SK-N-SH (cell line): ENCODE data around the gene ZBTB43. TPM values are rescaled to one million over a fixed set of nuclear protein-coding genes. Genes with fewer than 3 reads are reported as not detected.

Source experiments
- CTCF ChIA-PET: fragments of 300-600, 350-600 bp; formaldehyde crosslinking; extraction: SDS; loops from one replicate; lab custom pipeline; 2021; lab: Yijun Ruan, JAX
- POLR2A ChIA-PET: fragments of 350-600 bp; sonication (Branson Sonifier 250); formaldehyde crosslinking; extraction: SDS; loops from one replicate; lab custom pipeline; 2020; ENCODE audit warnings: antibody characterized with exemption, inconsistent platforms; lab: Yijun Ruan, JAX
- DNase-seq: peaks from one replicate; pipeline ENCODE4 v3.0.0; 2012
- H2AFZ ChIP-seq: fragments of 200-600 bp; sonication (generic); 2 replicates; pipeline ENCODE4 v1.8.1; 2016; ENCODE audit warnings: antibody characterized with exemption, mild to moderate bottlenecking, low read depth
- H3F3A ChIP-seq: fragments of 200-600 bp; sonication (generic); replicated peaks from 2 replicates; pipeline ENCODE3; 2016; ENCODE audit warnings: antibody characterized with exemption, mild to moderate bottlenecking; ENCODE audit not compliant: insufficient read depth
- H3K27ac ChIP-seq, 2 experiments: fragments of 200-500 bp in 1 of 2; fragments of 200-600 bp in 1 of 2; sonication (Bioruptor generic) in 1 of 2; sonication (generic), shearing (Covaris generic) in 1 of 2; 2 replicates each; pipeline versions ENCODE4 v1.5.1 to v1.6.1; 2014 to 2016; ENCODE audit warnings: low read depth in 2 of 2, inconsistent platforms in 1 of 2, low read length in 1 of 2, mild to moderate bottlenecking in 1 of 2, mixed read lengths in 1 of 2
- H3K27me3 ChIP-seq: fragments of 200-600 bp; sonication (generic), shearing (Covaris generic); 2 replicates; pipeline ENCODE4 v1.6.1; 2016; ENCODE audit warnings: mixed run types; ENCODE audit not compliant: insufficient read depth
- H3K36me3 ChIP-seq, 2 experiments: fragments of 200-500 bp in 1 of 2; fragments of 200-600 bp in 1 of 2; sonication (Bioruptor generic) in 1 of 2; sonication (generic) in 1 of 2; replicated peaks in 1 of 2; 2 replicates each; pipeline versions ENCODE3 to v1.5.1; 2014 to 2016; ENCODE audit warnings: low read length in 1 of 2, mild to moderate bottlenecking in 1 of 2; ENCODE audit not compliant: insufficient read depth in 2 of 2, control insufficient read depth in 1 of 2
- H3K4me1 ChIP-seq, 2 experiments: fragments of 200-500 bp in 1 of 2; fragments of 200-600 bp in 1 of 2; sonication (Bioruptor generic) in 1 of 2; sonication (generic), shearing (Covaris generic) in 1 of 2; 2 replicates each; pipeline versions ENCODE4 v1.5.1 to v1.6.1; 2014 to 2016; ENCODE audit warnings: low read depth in 1 of 2, low read length in 1 of 2, mixed run types in 1 of 2; ENCODE audit not compliant: insufficient read depth in 2 of 2, control insufficient read depth in 1 of 2
- H3K4me2 ChIP-seq: fragments of 200-600 bp; sonication (generic), shearing (Covaris generic); 2 replicates; pipeline ENCODE4 v1.6.1; 2017; ENCODE audit warnings: mixed run types
- H3K4me3 ChIP-seq, 2 experiments: fragments of 200-500 bp in 1 of 2; fragments of 200-600 bp in 1 of 2; sonication (Bioruptor generic) in 1 of 2; sonication (generic), shearing (Covaris generic) in 1 of 2; 2 replicates each; pipeline versions ENCODE4 v1.5.1 to v1.8.1; 2014 to 2016; ENCODE audit warnings: low read depth in 2 of 2, inconsistent platforms in 1 of 2, low read length in 1 of 2, mild to moderate bottlenecking in 1 of 2, mixed read lengths in 1 of 2, moderate library complexity in 1 of 2
- H3K79me2 ChIP-seq: fragments of 200-600 bp; sonication (generic); 2 replicates; pipeline ENCODE4 v1.8.1; 2017; ENCODE audit warnings: mild to moderate bottlenecking; ENCODE audit not compliant: insufficient read depth
- H3K9ac ChIP-seq: fragments of 200-600 bp; sonication (generic); 2 replicates; pipeline ENCODE4 v1.6.1; 2017; ENCODE audit warnings: mixed run types
- H3K9me2 ChIP-seq: fragments of 200-600 bp; sonication (generic); 2 replicates; pipeline ENCODE4 v1.6.1; 2017; ENCODE audit warnings: mixed run types
- H3K9me3 ChIP-seq: fragments of 200-600 bp; sonication (generic); 2 replicates; pipeline ENCODE4 v1.6.1; 2017; ENCODE audit warnings: mixed run types, mild to moderate bottlenecking, moderate library complexity
- H4K20me1 ChIP-seq: fragments of 200-600 bp; sonication (generic); 2 replicates; pipeline ENCODE4 v1.6.1; 2017; ENCODE audit warnings: mild to moderate bottlenecking, mixed run types; ENCODE audit not compliant: insufficient read depth
- CHD2 ChIP-seq: fragments of 150-350 bp; IDR thresholded peaks from 2 replicates; pipeline ENCODE4 v1.6.1; 2018; ENCODE audit warnings: low read length; ENCODE audit not compliant: partially characterized antibody
- CTCF ChIP-seq: fragments of 200-600 bp; sonication (generic); IDR thresholded peaks from 2 replicates; pipeline ENCODE4 v1.6.1; 2017; ENCODE audit warnings: antibody characterized with exemption, mild to moderate bottlenecking, moderate library complexity
- EZH2phosphoT487 ChIP-seq: fragments of 200-600 bp; sonication (generic); IDR thresholded peaks from 2 replicates; pipeline ENCODE4 v1.6.1; 2017; ENCODE audit warnings: low read depth, mixed run types, mild to moderate bottlenecking, antibody characterized with exemption, moderate library complexity, borderline replicate concordance
- FOSL2 ChIP-seq: IDR thresholded peaks from 2 replicates; pipeline ENCODE4 v1.4.0; 2012; ENCODE audit warnings: low read depth, mild to moderate bottlenecking, moderate library complexity, borderline replicate concordance
- GABPA ChIP-seq: IDR thresholded peaks from 2 replicates; pipeline ENCODE4 v1.4.0; 2012; ENCODE audit warnings: low read depth, mild to moderate bottlenecking
- GATA2 ChIP-seq: sonication (generic); formaldehyde crosslinking; IDR thresholded peaks from 2 replicates; pipeline ENCODE4 v1.5.0; 2020; ENCODE audit warnings: mild to moderate bottlenecking, missing genetic modification reagents
- MEF2A ChIP-seq: IDR thresholded peaks from 2 replicates; pipeline ENCODE4 v1.4.0; 2012; ENCODE audit warnings: low read depth, borderline replicate concordance
- PBX3 ChIP-seq: IDR thresholded peaks from 2 replicates; pipeline ENCODE4; 2012
- POLR2AphosphoS5 ChIP-seq: IDR thresholded peaks from 2 replicates; pipeline ENCODE4 v1.6.1; 2012; ENCODE audit warnings: low read depth, low read length
- SIN3A ChIP-seq: IDR thresholded peaks from 2 replicates; pipeline ENCODE4 v1.6.1; 2012; ENCODE audit warnings: low read depth, mild to moderate bottlenecking, low read length, moderate library complexity, borderline replicate concordance
- TEAD4 ChIP-seq: IDR thresholded peaks from 2 replicates; pipeline ENCODE4 v1.4.0; 2012; ENCODE audit warnings: mild to moderate bottlenecking, borderline replicate concordance; ENCODE audit not compliant: insufficient read depth
- ZBTB33 ChIP-seq: IDR thresholded peaks from 2 replicates; pipeline ENCODE4 v1.4.0; 2012; ENCODE audit warnings: low read depth, borderline replicate concordance
- WGBS: methylation state at CpG from one replicate; pipeline ENCODE4 v1.1.6; 2017; ENCODE audit warnings: low lambda C conversion rate; 5-methylcytosine and 5-hydroxymethylcytosine counted together
- polyA plus RNA-seq, 3 experiments: library from polyadenylated mRNA; depleted of rRNA; stranded (reverse); fragments of >200 nt; gene quantifications; 2 replicates each; pipeline ENCODE4 v1.2.3, GENCODE V29; 2012
- TF ChIP-seq, protein P1 (sequence below): fragments of 150-350 bp; IDR thresholded peaks from 2 replicates; pipeline ENCODE4 v1.6.1; 2017; ENCODE audit warnings: antibody characterized with exemption, low read length, low read depth, borderline replicate concordance
- TF ChIP-seq, protein P2 (sequence below): IDR thresholded peaks from 2 replicates; pipeline ENCODE4 v1.6.1; 2012; ENCODE audit warnings: mild to moderate bottlenecking, low read depth, low read length, moderate library complexity
- TF ChIP-seq, protein P3 (sequence below): fragments of 150-350 bp; IDR thresholded peaks from 2 replicates; pipeline ENCODE4 v1.6.1; 2016; ENCODE audit warnings: mild to moderate bottlenecking, low read depth, low read length

ZBTB43 gene
- polyA plus RNA-seq, 1 of the 3 experiments (the other 2 are of a cell fraction): 3.5 TPM

DNA sequence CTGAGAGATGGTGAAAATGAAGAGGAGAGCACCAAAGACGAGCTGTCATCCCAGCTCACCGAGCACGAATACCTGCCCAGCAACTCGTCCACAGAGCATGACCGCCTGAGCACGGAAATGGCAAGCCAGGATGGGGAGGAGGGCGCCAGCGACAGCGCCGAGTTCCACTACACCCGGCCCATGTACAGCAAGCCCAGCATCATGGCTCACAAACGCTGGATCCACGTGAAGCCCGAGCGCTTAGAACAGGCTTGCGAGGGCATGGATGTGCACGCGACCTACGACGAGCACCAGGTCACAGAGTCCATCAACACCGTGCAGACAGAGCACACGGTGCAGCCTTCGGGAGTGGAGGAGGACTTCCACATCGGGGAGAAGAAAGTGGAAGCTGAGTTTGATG, 28.2 kb downstream of the ZBTB43 start:
- WGBS: 96% methylated on average over 24 of the region's 24 CpGs

GRCh38 chr9:126833710-126834345, 29.0 kb downstream of the ZBTB43 start:
- peaks cover 38% of the 10 kb centered on the region for H4K20me1 ChIP-seq
- TF ChIP-seq SIN3A (no peak), PBX3 (no peak), TEAD4 (no peak), GATA2 (CRISPR knock-in tag) (no peak), CTCF (no peak), FOSL2 (no peak), MEF2A (no peak), ZBTB33 (no peak), EZH2phosphoT487 (no peak), POLR2AphosphoS5 (no peak)
- TF ChIP-seq, protein P1, sequence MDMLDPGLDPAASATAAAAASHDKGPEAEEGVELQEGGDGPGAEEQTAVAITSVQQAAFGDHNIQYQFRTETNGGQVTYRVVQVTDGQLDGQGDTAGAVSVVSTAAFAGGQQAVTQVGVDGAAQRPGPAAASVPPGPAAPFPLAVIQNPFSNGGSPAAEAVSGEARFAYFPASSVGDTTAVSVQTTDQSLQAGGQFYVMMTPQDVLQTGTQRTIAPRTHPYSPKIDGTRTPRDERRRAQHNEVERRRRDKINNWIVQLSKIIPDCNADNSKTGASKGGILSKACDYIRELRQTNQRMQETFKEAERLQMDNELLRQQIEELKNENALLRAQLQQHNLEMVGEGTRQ: no peak
- TF ChIP-seq, protein P2, sequence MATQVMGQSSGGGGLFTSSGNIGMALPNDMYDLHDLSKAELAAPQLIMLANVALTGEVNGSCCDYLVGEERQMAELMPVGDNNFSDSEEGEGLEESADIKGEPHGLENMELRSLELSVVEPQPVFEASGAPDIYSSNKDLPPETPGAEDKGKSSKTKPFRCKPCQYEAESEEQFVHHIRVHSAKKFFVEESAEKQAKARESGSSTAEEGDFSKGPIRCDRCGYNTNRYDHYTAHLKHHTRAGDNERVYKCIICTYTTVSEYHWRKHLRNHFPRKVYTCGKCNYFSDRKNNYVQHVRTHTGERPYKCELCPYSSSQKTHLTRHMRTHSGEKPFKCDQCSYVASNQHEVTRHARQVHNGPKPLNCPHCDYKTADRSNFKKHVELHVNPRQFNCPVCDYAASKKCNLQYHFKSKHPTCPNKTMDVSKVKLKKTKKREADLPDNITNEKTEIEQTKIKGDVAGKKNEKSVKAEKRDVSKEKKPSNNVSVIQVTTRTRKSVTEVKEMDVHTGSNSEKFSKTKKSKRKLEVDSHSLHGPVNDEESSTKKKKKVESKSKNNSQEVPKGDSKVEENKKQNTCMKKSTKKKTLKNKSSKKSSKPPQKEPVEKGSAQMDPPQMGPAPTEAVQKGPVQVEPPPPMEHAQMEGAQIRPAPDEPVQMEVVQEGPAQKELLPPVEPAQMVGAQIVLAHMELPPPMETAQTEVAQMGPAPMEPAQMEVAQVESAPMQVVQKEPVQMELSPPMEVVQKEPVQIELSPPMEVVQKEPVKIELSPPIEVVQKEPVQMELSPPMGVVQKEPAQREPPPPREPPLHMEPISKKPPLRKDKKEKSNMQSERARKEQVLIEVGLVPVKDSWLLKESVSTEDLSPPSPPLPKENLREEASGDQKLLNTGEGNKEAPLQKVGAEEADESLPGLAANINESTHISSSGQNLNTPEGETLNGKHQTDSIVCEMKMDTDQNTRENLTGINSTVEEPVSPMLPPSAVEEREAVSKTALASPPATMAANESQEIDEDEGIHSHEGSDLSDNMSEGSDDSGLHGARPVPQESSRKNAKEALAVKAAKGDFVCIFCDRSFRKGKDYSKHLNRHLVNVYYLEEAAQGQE: no peak
- TF ChIP-seq, protein P3, sequence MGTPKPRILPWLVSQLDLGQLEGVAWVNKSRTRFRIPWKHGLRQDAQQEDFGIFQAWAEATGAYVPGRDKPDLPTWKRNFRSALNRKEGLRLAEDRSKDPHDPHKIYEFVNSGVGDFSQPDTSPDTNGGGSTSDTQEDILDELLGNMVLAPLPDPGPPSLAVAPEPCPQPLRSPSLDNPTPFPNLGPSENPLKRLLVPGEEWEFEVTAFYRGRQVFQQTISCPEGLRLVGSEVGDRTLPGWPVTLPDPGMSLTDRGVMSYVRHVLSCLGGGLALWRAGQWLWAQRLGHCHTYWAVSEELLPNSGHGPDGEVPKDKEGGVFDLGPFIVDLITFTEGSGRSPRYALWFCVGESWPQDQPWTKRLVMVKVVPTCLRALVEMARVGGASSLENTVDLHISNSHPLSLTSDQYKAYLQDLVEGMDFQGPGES: no peak

More for the DNA sequence above, 28.2 kb downstream of the ZBTB43 start:
- Histone ChIP-seq H4K20me1 (peaks cover 36% of the 10 kb centered on the region), H3K4me3 (no peak overlapping the region), H3K79me2 (peaks cover 54% of the 10 kb centered on the region), H3K27ac (no peak overlapping the region), H2AFZ (no peak overlapping the region), H3K36me3 (peaks cover 31 to 40% of the 10 kb centered on the region in 2 experiments), H3K9ac (no peak overlapping the region), H3K9me3 (no peaks in the 10 kb centered on the region), H3K9me2 (no peaks in the 10 kb centered on the region), H3K27me3 (no peaks in the 10 kb centered on the region), H3K4me2 (no peak overlapping the region), H3F3A (peaks cover 5% of the 10 kb centered on the region), H3K4me1 (peaks cover 0 to 3% of the 10 kb centered on the region in 2 experiments; a peak in 1 of 4 replicates)
- TF ChIP-seq CHD2: no peak
- TF ChIP-seq GABPA: no peak
- no peak for DNase-seq
- CTCF ChIA-PET: no interaction called here
- POLR2A ChIA-PET: no interaction called here

More at GRCh38 chr9:126833710-126834345, 29.0 kb downstream of the ZBTB43 start:
- Histone ChIP-seq H3K9me3 (no peaks in the 10 kb centered on the region), H3F3A (peaks cover 6% of the 10 kb centered on the region), H3K27me3 (no peaks in the 10 kb centered on the region), H3K4me1 (peaks cover 0 to under 1% of the 10 kb centered on the region in 2 experiments; a peak in 1 of 4 replicates), H3K4me3 (no peak overlapping the region), H3K4me2 (no peak overlapping the region), H3K36me3 (peaks cover 31 to 46% of the 10 kb centered on the region in 2 experiments), H3K27ac (no peak overlapping the region), H3K9me2 (no peaks in the 10 kb centered on the region), H3K79me2 (peaks cover 55% of the 10 kb centered on the region), H3K9ac (no peak overlapping the region), H2AFZ (no peak overlapping the region)
- WGBS: 95% methylated on average over 8 of the region's 8 CpGs
- POLR2A ChIA-PET: interaction anchor here (0.7 kb wide), 1 partner anchor 12 kb away, joined by 3 read pairs; no protein-coding TSS in a partner anchor
- CTCF ChIA-PET: interaction anchor here (1.2 kb wide), 1 partner anchor 26 kb away, joined by 4 read pairs; no protein-coding TSS in a partner anchor
- no peak for DNase-seq
